GM12874 (cell line): ENCODE results near the gene CNTNAP5.

Source experiments
- CTCF ChIP-seq: IDR thresholded peaks from 2 replicates; pipeline ENCODE4 v1.5.1; 2011; ENCODE audit warnings: low read depth, mild to moderate bottlenecking, control low read depth, low read length, moderate library complexity; ENCODE audit not compliant: insufficient read depth

The CNTNAP5 gene

GRCh38 chr2:124668161-124668560 is 643.1 kb downstream of the CNTNAP5 start:
- TF ChIP-seq CTCF, result no peak

GRCh38 chr2:124670187-124670586 is 645.1 kb downstream of the CNTNAP5 start:
- TF ChIP-seq CTCF, result no peak

GRCh38 chr2:124678043-124678442 is 653.0 kb downstream of the CNTNAP5 start:
- TF ChIP-seq CTCF, result no peak

- TF ChIP-seq CTCF, result no peak
Observed at GRCh38 chr2:124683536-124684428, 658.7 kb downstream of the CNTNAP5 start.

GRCh38 chr2:124689348-124689747 is 664.3 kb downstream of the CNTNAP5 start:
- TF ChIP-seq CTCF, result no peak

- TF ChIP-seq CTCF, result no peak
Observed at GRCh38 chr2:124692216-124692615, 667.1 kb downstream of the CNTNAP5 start.

GRCh38 chr2:124692707-124693106 is 667.6 kb downstream of the CNTNAP5 start:
- no peak for TF ChIP-seq CTCF
